GF-D8 (cell line): ENCODE measurements around the gene EBNA1BP2.
A peak's percentile ranks its signal among the peaks of the same experiment; 100 is the strongest.
"Not testable (repeated sequence)": the region's sequence is repeated elsewhere in the genome, so short reads cannot be mapped to it uniquely, and the experiment has no call there.

Source experiments
- DNase-seq: peaks from one replicate; lab custom pipeline; 2025; lab: John Stamatoyannopoulos, UW

EBNA1BP2 gene

GRCh38 chr1:43171312-43171875, 696 bp downstream of the EBNA1BP2 start:
- DNase-seq, result no peak

GRCh38 chr1:43165765-43166164, 6.3 kb downstream of the EBNA1BP2 start:
- DNase-seq, result no peak

GRCh38 chr1:43165162-43165561, 6.9 kb downstream of the EBNA1BP2 start:
- no peak for DNase-seq

- no peak for DNase-seq
These were observed 16.1 kb downstream of the EBNA1BP2 start for GRCh38 chr1:43156026-43156425.

GRCh38 chr1:43153443-43153842, 18.6 kb downstream of the EBNA1BP2 start:
- DNase-seq, result no peak

GRCh38 chr1:43152866-43153265, 19.2 kb downstream of the EBNA1BP2 start:
- peak; percentile 10 for DNase-seq

- no peak for DNase-seq
These were observed 22.2 kb downstream of the EBNA1BP2 start for GRCh38 chr1:43149889-43150288.

GRCh38 chr1:43147625-43148327, 24.3 kb downstream of the EBNA1BP2 start:
- no peak for DNase-seq

- no peak for DNase-seq
These were observed 27.9 kb downstream of the EBNA1BP2 start for GRCh38 chr1:43144237-43144636.

GRCh38 chr1:43143441-43143888, 28.6 kb downstream of the EBNA1BP2 start:
- no peak for DNase-seq

- no peak for DNase-seq
These were observed 31.5 kb downstream of the EBNA1BP2 start for GRCh38 chr1:43140583-43140982.

GRCh38 chr1:43140010-43140409, 32.1 kb downstream of the EBNA1BP2 start:
- no peak for DNase-seq

GRCh38 chr1:43139295-43139694, 32.8 kb downstream of the EBNA1BP2 start:
- not testable (repeated sequence) for DNase-seq

GRCh38 chr1:43137445-43138052, 34.5 kb downstream of the EBNA1BP2 start:
- no peak for DNase-seq

GRCh38 chr1:43135857-43136781, 36.0 kb downstream of the EBNA1BP2 start:
- DNase-seq, result no peak

- no peak for DNase-seq
These were observed 37.5 kb downstream of the EBNA1BP2 start for GRCh38 chr1:43134640-43135039.

- DNase-seq, result no peak
These were observed 38.0 kb downstream of the EBNA1BP2 start for GRCh38 chr1:43134068-43134467.

GRCh38 chr1:43129426-43129825, 42.7 kb downstream of the EBNA1BP2 start:
- no peak for DNase-seq

- DNase-seq, result no peak
These were observed 43.3 kb downstream of the EBNA1BP2 start for GRCh38 chr1:43128816-43129215.

- no peak for DNase-seq
These were observed 49.1 kb downstream of the EBNA1BP2 start for GRCh38 chr1:43123031-43123430.

- no peak for DNase-seq
These were observed 50.7 kb downstream of the EBNA1BP2 start for GRCh38 chr1:43121256-43121900.
